ENCODE data around the gene SPATA12. TPM values are rescaled to one million over a fixed set of nuclear protein-coding genes. Genes with fewer than 3 reads are reported as not detected.

The SPATA12 gene
- total RNA-seq, 1 experiment from 2014 or later, result 0.10 TPM

DNA sequence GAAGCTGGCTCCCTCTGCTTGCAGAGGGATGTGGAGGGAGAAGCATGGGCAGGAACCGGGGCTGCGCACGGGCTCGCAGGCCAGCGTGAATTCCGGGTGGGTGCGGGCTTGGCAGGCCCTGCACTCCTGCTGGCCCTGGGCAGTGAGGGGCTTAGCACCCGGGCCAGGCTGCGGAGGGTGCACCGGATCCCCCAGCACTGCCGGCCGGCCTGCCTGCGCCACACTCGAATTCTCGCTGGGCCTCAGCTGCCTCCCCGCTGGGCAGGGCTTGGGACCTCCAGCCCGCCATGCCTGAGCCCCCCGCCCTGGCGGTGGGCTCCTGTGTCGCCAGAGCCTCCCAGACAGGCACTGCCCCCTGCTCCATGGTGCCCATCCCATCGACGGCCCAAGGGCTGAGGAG is 47.6 kb upstream of the SPATA12 start:
- in situ Hi-C loops (cut with HindIII; ENCODE audit: low pct_unique_long_range_greater_than_20kb, low sequenced_read_pairs) (no loop called here), intact Hi-C loops (cut with micrococcal nuclease; ENCODE audit: unreplicated experiment) (no loop called here)
- ATAC-seq (no peak), DNase-seq (ENCODE audit: low read depth, low spot score) (no peak)
- Histone ChIP-seq H3K36me3 (ENCODE audit: control insufficient read depth, insufficient read depth, low read length) (no peaks in the 10 kb centered on the region), H3K9me3 (ENCODE audit: control insufficient read depth, insufficient read depth, low read depth, low read length) (no peaks in the 10 kb centered on the region), H3K27me3 (ENCODE audit: control insufficient read depth, insufficient read depth, low read length) (no peaks in the 10 kb centered on the region), H3K4me1 (ENCODE audit: control insufficient read depth, insufficient read depth, low read length) (peaks cover 10% of the 10 kb centered on the region), H3K27ac (ENCODE audit: low read length) (no peak overlapping the region), H3K4me3 (ENCODE audit: low read depth in 2 of 2, low read length in 2 of 2) (no peak overlapping the region)
- POLR2A ChIA-PET, result no interaction called here
- CTCF ChIA-PET, result no interaction called here
- no peak for TF ChIP-seq POLR2AphosphoS5 (IDR thresholded peaks at IDR 0.05; ENCODE audit: low read depth, low read length)
- TF ChIP-seq TCF7L2 (IDR thresholded peaks at IDR 0.05; ENCODE audit: low read depth, low read length), result no peak
- TF ChIP-seq, protein P1, sequence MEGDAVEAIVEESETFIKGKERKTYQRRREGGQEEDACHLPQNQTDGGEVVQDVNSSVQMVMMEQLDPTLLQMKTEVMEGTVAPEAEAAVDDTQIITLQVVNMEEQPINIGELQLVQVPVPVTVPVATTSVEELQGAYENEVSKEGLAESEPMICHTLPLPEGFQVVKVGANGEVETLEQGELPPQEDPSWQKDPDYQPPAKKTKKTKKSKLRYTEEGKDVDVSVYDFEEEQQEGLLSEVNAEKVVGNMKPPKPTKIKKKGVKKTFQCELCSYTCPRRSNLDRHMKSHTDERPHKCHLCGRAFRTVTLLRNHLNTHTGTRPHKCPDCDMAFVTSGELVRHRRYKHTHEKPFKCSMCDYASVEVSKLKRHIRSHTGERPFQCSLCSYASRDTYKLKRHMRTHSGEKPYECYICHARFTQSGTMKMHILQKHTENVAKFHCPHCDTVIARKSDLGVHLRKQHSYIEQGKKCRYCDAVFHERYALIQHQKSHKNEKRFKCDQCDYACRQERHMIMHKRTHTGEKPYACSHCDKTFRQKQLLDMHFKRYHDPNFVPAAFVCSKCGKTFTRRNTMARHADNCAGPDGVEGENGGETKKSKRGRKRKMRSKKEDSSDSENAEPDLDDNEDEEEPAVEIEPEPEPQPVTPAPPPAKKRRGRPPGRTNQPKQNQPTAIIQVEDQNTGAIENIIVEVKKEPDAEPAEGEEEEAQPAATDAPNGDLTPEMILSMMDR (IDR thresholded peaks at IDR 0.05), result no peak
- TF ChIP-seq, protein P2, sequence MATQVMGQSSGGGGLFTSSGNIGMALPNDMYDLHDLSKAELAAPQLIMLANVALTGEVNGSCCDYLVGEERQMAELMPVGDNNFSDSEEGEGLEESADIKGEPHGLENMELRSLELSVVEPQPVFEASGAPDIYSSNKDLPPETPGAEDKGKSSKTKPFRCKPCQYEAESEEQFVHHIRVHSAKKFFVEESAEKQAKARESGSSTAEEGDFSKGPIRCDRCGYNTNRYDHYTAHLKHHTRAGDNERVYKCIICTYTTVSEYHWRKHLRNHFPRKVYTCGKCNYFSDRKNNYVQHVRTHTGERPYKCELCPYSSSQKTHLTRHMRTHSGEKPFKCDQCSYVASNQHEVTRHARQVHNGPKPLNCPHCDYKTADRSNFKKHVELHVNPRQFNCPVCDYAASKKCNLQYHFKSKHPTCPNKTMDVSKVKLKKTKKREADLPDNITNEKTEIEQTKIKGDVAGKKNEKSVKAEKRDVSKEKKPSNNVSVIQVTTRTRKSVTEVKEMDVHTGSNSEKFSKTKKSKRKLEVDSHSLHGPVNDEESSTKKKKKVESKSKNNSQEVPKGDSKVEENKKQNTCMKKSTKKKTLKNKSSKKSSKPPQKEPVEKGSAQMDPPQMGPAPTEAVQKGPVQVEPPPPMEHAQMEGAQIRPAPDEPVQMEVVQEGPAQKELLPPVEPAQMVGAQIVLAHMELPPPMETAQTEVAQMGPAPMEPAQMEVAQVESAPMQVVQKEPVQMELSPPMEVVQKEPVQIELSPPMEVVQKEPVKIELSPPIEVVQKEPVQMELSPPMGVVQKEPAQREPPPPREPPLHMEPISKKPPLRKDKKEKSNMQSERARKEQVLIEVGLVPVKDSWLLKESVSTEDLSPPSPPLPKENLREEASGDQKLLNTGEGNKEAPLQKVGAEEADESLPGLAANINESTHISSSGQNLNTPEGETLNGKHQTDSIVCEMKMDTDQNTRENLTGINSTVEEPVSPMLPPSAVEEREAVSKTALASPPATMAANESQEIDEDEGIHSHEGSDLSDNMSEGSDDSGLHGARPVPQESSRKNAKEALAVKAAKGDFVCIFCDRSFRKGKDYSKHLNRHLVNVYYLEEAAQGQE (IDR thresholded peaks at IDR 0.05; ENCODE audit: insufficient read depth in 1 of 2, low read depth in 2 of 2, low read length in 1 of 2), result no peak
- TF ChIP-seq SIN3A (IDR thresholded peaks at IDR 0.05; ENCODE audit: borderline replicate concordance, insufficient read depth, low read depth, low read length), result no peak
- BruUV-seq (replicated peaks), result no TSS peak

DNA sequence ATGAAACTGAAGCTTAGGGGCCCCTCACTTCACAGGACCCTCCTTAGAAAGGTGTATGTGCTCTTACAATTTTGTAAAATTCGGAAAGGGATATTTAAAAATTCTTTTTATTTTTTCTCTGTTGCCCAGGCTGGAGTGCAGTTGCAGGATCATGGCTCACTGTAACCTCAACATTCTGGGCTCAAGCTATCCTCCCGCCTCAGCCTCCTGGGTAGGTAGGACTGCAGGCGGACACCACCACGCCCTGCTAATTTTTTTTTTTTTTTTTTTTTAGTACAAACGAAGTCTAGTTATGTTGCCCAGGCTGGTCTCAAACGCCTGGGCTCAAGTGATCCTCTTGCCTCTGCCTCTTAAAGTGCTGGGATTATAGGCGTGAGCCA is 45.1 kb upstream of the SPATA12 start:
- ATAC-seq (no peak), DNase-seq (ENCODE audit: low read depth, low spot score) (no peak)
- intact Hi-C loops (cut with micrococcal nuclease; ENCODE audit: unreplicated experiment), result no loop called here
- no peak overlapping the region for H3K27ac ChIP-seq (ENCODE audit: low read length)
- no peak for TF ChIP-seq POLR2AphosphoS5 (IDR thresholded peaks at IDR 0.05; ENCODE audit: low read depth, low read length)
- TF ChIP-seq, protein P1 (IDR thresholded peaks at IDR 0.05), result no peak
- no peaks in the 10 kb centered on the region for H3K9me3 ChIP-seq (ENCODE audit: control insufficient read depth, insufficient read depth, low read depth, low read length)
- no peak overlapping the region for H3K4me3 ChIP-seq (ENCODE audit: low read depth in 2 of 2, low read length in 2 of 2)
- ChIA-PET CTCF (no interaction called here), POLR2A (no interaction called here)
- H3K4me1 ChIP-seq (ENCODE audit: control insufficient read depth, insufficient read depth, low read length), result peaks cover 7% of the 10 kb centered on the region
- no TSS peak for BruUV-seq (replicated peaks)
- no peaks in the 10 kb centered on the region for H3K27me3 ChIP-seq (ENCODE audit: control insufficient read depth, insufficient read depth, low read length)
- in situ Hi-C loops (cut with HindIII; ENCODE audit: low pct_unique_long_range_greater_than_20kb, low sequenced_read_pairs), result no loop called here
- H3K36me3 ChIP-seq (ENCODE audit: control insufficient read depth, insufficient read depth, low read length), result no peaks in the 10 kb centered on the region

DNA sequence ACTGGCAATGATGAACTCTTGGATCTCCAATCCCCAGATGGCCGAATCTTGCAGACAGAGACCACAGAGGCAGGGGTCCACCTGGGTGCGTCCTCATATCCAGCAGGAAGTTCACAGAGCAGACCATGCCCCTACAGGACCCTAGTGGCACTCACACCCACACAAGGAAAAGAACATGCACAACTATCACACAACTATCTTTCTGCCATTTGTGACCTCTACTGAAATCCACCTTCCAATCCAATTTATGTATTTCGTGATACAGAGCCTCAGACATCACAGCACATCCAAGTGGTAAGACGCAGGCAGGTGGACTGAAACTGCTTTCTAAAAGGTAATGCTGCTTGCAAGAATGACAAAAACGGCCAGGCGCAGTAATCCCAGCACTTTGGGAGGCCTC is 44.6 kb upstream of the SPATA12 start:
- POLR2A ChIA-PET, result no interaction called here

More for the DNA sequence above, 44.6 kb upstream of the SPATA12 start:
- DNase-seq (ENCODE audit: low read depth, low spot score), result no peak
- CTCF ChIA-PET, result no interaction called here
- Histone ChIP-seq H3K4me3 (ENCODE audit: low read depth in 2 of 2, low read length in 2 of 2) (no peak overlapping the region), H3K27ac (ENCODE audit: low read length) (no peak overlapping the region), H3K36me3 (ENCODE audit: control insufficient read depth, insufficient read depth, low read length) (no peaks in the 10 kb centered on the region), H3K27me3 (ENCODE audit: control insufficient read depth, insufficient read depth, low read length) (no peaks in the 10 kb centered on the region), H3K9me3 (ENCODE audit: control insufficient read depth, insufficient read depth, low read depth, low read length) (no peaks in the 10 kb centered on the region), H3K4me1 (ENCODE audit: control insufficient read depth, insufficient read depth, low read length) (peaks cover 7% of the 10 kb centered on the region)
- no peak for ATAC-seq
- intact Hi-C loops (cut with micrococcal nuclease; ENCODE audit: unreplicated experiment), result no loop called here
- in situ Hi-C loops (cut with HindIII; ENCODE audit: low pct_unique_long_range_greater_than_20kb, low sequenced_read_pairs), result no loop called here
- BruUV-seq (replicated peaks), result no TSS peak
- TF ChIP-seq POLR2AphosphoS5 (IDR thresholded peaks at IDR 0.05; ENCODE audit: low read depth, low read length) (no peak), TCF7L2 (IDR thresholded peaks at IDR 0.05; ENCODE audit: low read depth, low read length) (no peak), SIN3A (IDR thresholded peaks at IDR 0.05; ENCODE audit: borderline replicate concordance, insufficient read depth, low read depth, low read length) (no peak)
- TF ChIP-seq, protein P2 (IDR thresholded peaks at IDR 0.05; ENCODE audit: insufficient read depth in 1 of 2, low read depth in 2 of 2, low read length in 1 of 2), result no peak
- TF ChIP-seq, protein P1 (IDR thresholded peaks at IDR 0.05), result no peak

Data from Panc1 (cell line).